GM15510 (cell line): ENCODE data around the gene CD33.

ENCODE experiments used
- POLR2A ChIP-seq: IDR thresholded peaks from 3 replicates; pipeline ENCODE4 v1.6.1; 2011; ENCODE audit warnings: borderline replicate concordance; ENCODE audit not compliant: insufficient read length; ENCODE audit errors: extremely low read depth

Gene CD33

GRCh38 chr19:51247972-51248590 is 23.2 kb downstream of the CD33 start:
- no peak for TF ChIP-seq POLR2A

- no peak for TF ChIP-seq POLR2A
Measured at GRCh38 chr19:51250786-51251467, 26.0 kb downstream of the CD33 start, which contains the start of gene SIGLECL1. Gene SIGLECL1 (plus strand): TSS chr19:51251080. CDS start chr19:51264073, 12,993 bp downstream.

- no peak for TF ChIP-seq POLR2A
Measured at GRCh38 chr19:51251468-51251820, 26.6 kb downstream of the CD33 start.

- TF ChIP-seq POLR2A = no peak
Measured at GRCh38 chr19:51252306-51253079, 27.6 kb downstream of the CD33 start.

GRCh38 chr19:51253088-51253806 is 28.4 kb downstream of the CD33 start:
- no peak for TF ChIP-seq POLR2A

GRCh38 chr19:51256155-51256625 is 31.3 kb downstream of the CD33 start:
- TF ChIP-seq POLR2A = no peak

- no peak for TF ChIP-seq POLR2A
Measured at GRCh38 chr19:51257471-51257870, 32.6 kb downstream of the CD33 start.

GRCh38 chr19:51258165-51259160 is 33.6 kb downstream of the CD33 start:
- TF ChIP-seq POLR2A = no peak

- no peak for TF ChIP-seq POLR2A
Measured at GRCh38 chr19:51259348-51260245, 34.7 kb downstream of the CD33 start.

GRCh38 chr19:51263808-51264207 is 38.9 kb downstream of the CD33 start:
- no peak for TF ChIP-seq POLR2A

- TF ChIP-seq POLR2A = no peak
Measured at GRCh38 chr19:51271067-51271466, 46.2 kb downstream of the CD33 start.

GRCh38 chr19:51272183-51272810 is 47.4 kb downstream of the CD33 start:
- TF ChIP-seq POLR2A = no peak
